Neuronal stem cell (in vitro differentiated cells): ENCODE measurements around the gene TMEFF1.

Source experiments
- DNase-seq: peaks from one replicate; pipeline ENCODE4 v3.0.0-alpha.2; 2013; ENCODE audit warnings: low spot score
- H2AFZ ChIP-seq: one replicate; pipeline ENCODE4 v1.6.1; 2013; ENCODE audit warnings: mild to moderate bottlenecking, low read length, inconsistent platforms
- H2AK5ac ChIP-seq: 2 replicates; pipeline ENCODE4 v1.6.1; 2013; ENCODE audit warnings: low read depth, mild to moderate bottlenecking, inconsistent platforms, low read length, moderate library complexity, mixed read lengths
- H2BK120ac ChIP-seq: 2 replicates; pipeline ENCODE4 v1.6.1; 2013; ENCODE audit warnings: low read depth, mild to moderate bottlenecking, inconsistent platforms, low read length, moderate library complexity, mixed read lengths
- H2BK12ac ChIP-seq: one replicate; pipeline ENCODE4 v1.6.1; 2013; ENCODE audit warnings: low read length, inconsistent platforms
- H2BK15ac ChIP-seq: 2 replicates; pipeline ENCODE4 v1.6.1; 2013; ENCODE audit warnings: mild to moderate bottlenecking, low read length, inconsistent platforms, mixed read lengths
- H2BK5ac ChIP-seq: one replicate; pipeline ENCODE4 v1.6.1; 2013; ENCODE audit warnings: inconsistent platforms, mild to moderate bottlenecking, low read length, moderate library complexity
- H3K14ac ChIP-seq: one replicate; pipeline ENCODE4 v1.6.1; 2013; ENCODE audit warnings: low read length, inconsistent platforms
- H3K18ac ChIP-seq: 2 replicates; pipeline ENCODE4 v1.6.1; 2013; ENCODE audit warnings: low read length, inconsistent platforms
- H3K23ac ChIP-seq: 2 replicates; pipeline ENCODE4 v1.6.1; 2013; ENCODE audit warnings: low read depth, mild to moderate bottlenecking, mixed read lengths, low read length, inconsistent platforms; ENCODE audit not compliant: poor library complexity
- H3K27ac ChIP-seq: replicated peaks from 3 replicates; pipeline ENCODE4 v1.5.1; 2013; ENCODE audit warnings: low read length, inconsistent platforms
- H3K27me3 ChIP-seq, 3 experiments: 2 replicates each; pipeline ENCODE4 v1.6.1; 2013; ENCODE audit warnings: low read length in 3 of 3, mild to moderate bottlenecking in 2 of 3, inconsistent platforms in 1 of 3, low read depth in 1 of 3, mixed read lengths in 1 of 3, moderate library complexity in 1 of 3; ENCODE audit not compliant: control insufficient read depth in 3 of 3, insufficient read depth in 3 of 3
- H3K36me3 ChIP-seq, 2 donors: replicated peaks in 1 of 2; 2 replicates each; pipeline ENCODE4 v1.6.1; 2013; ENCODE audit warnings: low read length in 2 of 2; ENCODE audit not compliant: control insufficient read depth in 2 of 2, insufficient read depth in 2 of 2
- H3K4ac ChIP-seq: 2 replicates; pipeline ENCODE4 v1.6.1; 2013; ENCODE audit warnings: inconsistent platforms, mild to moderate bottlenecking, low read length, moderate library complexity
- H3K4me1 ChIP-seq, 2 donors: 1 replicate in 1 of 2; 2 replicates in 1 of 2; pipeline ENCODE4 v1.6.1; 2013; ENCODE audit warnings: low read length in 2 of 2, low read depth in 1 of 2; ENCODE audit not compliant: control insufficient read depth in 2 of 2, insufficient read depth in 1 of 2
- H3K4me2 ChIP-seq: one replicate; pipeline ENCODE4 v1.6.1; 2013; ENCODE audit warnings: mild to moderate bottlenecking, low read length, inconsistent platforms; ENCODE audit not compliant: insufficient read depth, poor library complexity, severe bottlenecking
- H3K4me3 ChIP-seq, 2 donors: 2 replicates each; pipeline ENCODE4 v1.5.1; 2013; ENCODE audit warnings: low read length in 2 of 2, mild to moderate bottlenecking in 2 of 2, inconsistent platforms in 1 of 2, moderate library complexity in 1 of 2
- H3K79me1 ChIP-seq: one replicate; pipeline ENCODE4 v1.6.1; 2013; ENCODE audit warnings: low read depth, mild to moderate bottlenecking, inconsistent platforms, low read length, moderate library complexity
- H3K9ac ChIP-seq: one replicate; pipeline ENCODE4 v1.6.1; 2013; ENCODE audit warnings: mild to moderate bottlenecking, low read depth, low read length, inconsistent platforms; ENCODE audit not compliant: poor library complexity
- H3K9me3 ChIP-seq, 2 donors: replicated peaks in 1 of 2; 2 replicates each; pipeline versions ENCODE3 to v1.6.1; 2013; ENCODE audit warnings: low read length in 2 of 2, mild to moderate bottlenecking in 2 of 2, inconsistent platforms in 1 of 2, low read depth in 1 of 2, mixed read lengths in 1 of 2, moderate library complexity in 1 of 2; ENCODE audit not compliant: control insufficient read depth in 2 of 2, insufficient read depth in 1 of 2
- H4K8ac ChIP-seq: one replicate; pipeline ENCODE4 v1.6.1; 2013; ENCODE audit warnings: low read depth, mild to moderate bottlenecking, inconsistent platforms, low read length, moderate library complexity
- H4K91ac ChIP-seq: one replicate; pipeline ENCODE4 v1.6.1; 2013; ENCODE audit warnings: low read length, low read depth, mild to moderate bottlenecking, inconsistent platforms; ENCODE audit not compliant: poor library complexity
- WGBS, 2 donors: extraction: QIAGEN DNeasy Blood & Tissue Kit; methylation state at CpG; one replicate each; pipeline ENCODE4 v1.1.7; 2013; ENCODE audit warnings: missing lambda C conversion rate in 2 of 2, mixed read lengths in 1 of 2; ENCODE audit not compliant: insufficient read length in 2 of 2, insufficient replicate concordance in 1 of 2; ENCODE audit errors: extremely low coverage in 2 of 2; 5-methylcytosine and 5-hydroxymethylcytosine counted together

Gene TMEFF1

DNA sequence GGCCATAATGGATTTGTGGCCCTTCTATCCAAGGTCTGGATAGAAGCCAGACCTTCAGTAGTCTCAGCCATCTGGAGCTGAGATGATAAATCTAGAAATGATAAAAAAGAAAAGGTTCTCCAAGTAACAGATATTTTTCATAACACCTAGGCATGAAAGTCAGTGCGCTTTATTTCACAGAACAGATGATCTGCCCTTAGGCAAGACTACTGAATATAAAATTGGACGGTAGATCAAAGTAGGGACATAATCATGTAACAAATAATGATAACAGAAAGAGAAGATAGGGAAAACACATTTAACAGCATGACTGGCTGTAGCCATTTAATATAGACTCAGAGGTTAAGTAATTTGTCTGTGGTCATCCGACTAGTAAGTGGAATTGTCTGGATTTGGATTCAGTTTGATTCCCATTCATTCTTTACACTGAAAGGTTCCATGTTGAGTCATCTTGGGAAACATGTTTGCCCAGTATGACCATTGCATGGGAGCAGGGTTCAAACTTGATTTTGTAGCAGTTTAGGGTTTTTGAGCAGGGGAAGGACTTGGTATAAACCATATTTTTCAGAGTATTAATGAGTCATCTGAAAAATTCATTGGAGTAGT is 100.8 kb downstream of the TMEFF1 start:
- Histone ChIP-seq H2BK5ac (no peak overlapping the region), H4K91ac (no peak overlapping the region), H3K4me3 (no peak overlapping the region), H3K27ac (no peak overlapping the region), H3K23ac (no peak overlapping the region), H3K4me2 (no peak overlapping the region), H2BK12ac (no peak overlapping the region), H3K9me3 (peaks cover 0 to 10% of the 10 kb centered on the region in 2 donors), H2BK120ac (no peak overlapping the region), H2AFZ (no peak overlapping the region), H3K4ac (no peak overlapping the region), H4K8ac (no peak overlapping the region), H3K14ac (no peak overlapping the region), H3K4me1 (no peaks in the 10 kb centered on the region), H2BK15ac (no peak overlapping the region), H3K18ac (no peak overlapping the region), H3K36me3 (peaks cover 17 to 100% of the 10 kb centered on the region in 2 donors), H3K79me1 (no peaks in the 10 kb centered on the region), H3K9ac (no peak overlapping the region), H3K27me3 (no peaks in the 10 kb centered on the region), H2AK5ac (no peak overlapping the region)
- WGBS, 2 donors: no CpG with 5 or more reads among the region's 3 CpGs
- no peak for DNase-seq

DNA sequence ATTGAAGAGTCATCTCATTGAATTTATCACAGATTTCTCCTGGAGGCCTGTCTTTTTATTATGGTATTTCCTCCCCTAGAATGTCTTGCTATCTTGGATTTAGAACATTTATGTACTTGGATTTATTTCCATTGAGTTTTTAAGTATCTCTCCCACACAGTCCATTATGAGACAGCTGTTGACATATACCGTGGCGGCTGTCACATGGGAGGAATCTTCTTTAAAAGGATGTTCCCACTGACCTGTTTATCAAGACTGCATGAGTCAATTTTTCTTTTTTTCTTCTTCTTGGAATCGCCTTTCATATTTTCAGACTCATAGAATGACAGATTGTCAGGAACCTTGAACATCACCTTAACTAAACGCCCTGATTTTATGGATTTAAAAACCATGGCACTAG is 102.1 kb downstream of the TMEFF1 start:
- Histone ChIP-seq H2AK5ac (no peak overlapping the region), H2BK12ac (no peak overlapping the region), H3K4me2 (no peak overlapping the region), H3K79me1 (no peaks in the 10 kb centered on the region), H4K8ac (no peak overlapping the region), H2BK5ac (no peak overlapping the region), H3K14ac (no peak overlapping the region), H3K9ac (no peak overlapping the region), H3K23ac (no peak overlapping the region), H2AFZ (no peak overlapping the region), H3K4me1 (no peaks in the 10 kb centered on the region), H3K18ac (no peak overlapping the region), H3K27ac (no peak overlapping the region), H3K27me3 (no peaks in the 10 kb centered on the region), H2BK120ac (no peak overlapping the region), H3K4me3 (no peak overlapping the region), H2BK15ac (no peak overlapping the region), H4K91ac (no peak overlapping the region), H3K36me3 (peaks cover 17 to 100% of the 10 kb centered on the region in 2 donors), H3K4ac (no peak overlapping the region), H3K9me3 (no peaks in the 10 kb centered on the region)
- WGBS, 2 donors: no CpG with 5 or more reads among the region's 4 CpGs
- DNase-seq: no peak

DNA sequence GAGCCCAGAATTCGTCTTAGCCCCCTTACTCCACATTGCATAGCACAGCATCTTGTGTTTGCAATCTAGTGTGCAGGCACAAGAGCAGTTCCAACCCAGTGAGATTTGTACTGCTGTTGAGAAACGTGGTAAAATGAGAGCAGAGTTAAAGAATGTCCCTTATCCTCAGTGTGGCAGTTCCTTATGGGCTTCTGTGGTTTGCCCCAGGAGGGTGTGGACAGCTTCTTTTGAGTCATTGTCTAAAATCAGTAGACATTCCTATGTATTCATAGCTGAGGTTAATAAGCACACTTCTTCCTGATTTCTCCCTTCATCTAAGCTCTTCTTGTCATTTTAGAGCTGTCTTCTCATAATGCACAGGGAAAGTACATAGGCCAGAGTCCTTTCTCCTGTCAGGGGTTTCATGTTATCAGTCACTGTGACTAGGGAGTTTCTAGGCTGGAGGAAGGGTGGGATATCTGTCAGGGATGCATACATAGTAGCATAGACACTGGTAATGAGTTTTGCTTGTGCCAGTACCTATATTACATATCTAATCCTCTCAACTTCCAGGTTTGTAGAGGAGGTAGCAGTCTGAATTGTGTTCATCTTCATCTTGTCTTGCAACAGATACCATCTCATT is 102.9 kb downstream of the TMEFF1 start:
- Histone ChIP-seq H3K27me3 (no peaks in the 10 kb centered on the region), H2BK15ac (no peak overlapping the region), H3K27ac (no peak overlapping the region), H2BK120ac (no peak overlapping the region), H3K9ac (no peak overlapping the region), H3K4me2 (no peak overlapping the region), H3K23ac (no peak overlapping the region), H3K36me3 (peaks cover 14 to 100% of the 10 kb centered on the region in 2 donors), H4K8ac (no peak overlapping the region), H3K4me3 (no peak overlapping the region), H3K9me3 (no peaks in the 10 kb centered on the region), H3K4me1 (no peaks in the 10 kb centered on the region), H2AK5ac (no peak overlapping the region), H2AFZ (no peak overlapping the region), H2BK5ac (no peak overlapping the region), H3K4ac (no peak overlapping the region), H3K79me1 (no peaks in the 10 kb centered on the region), H4K91ac (no peak overlapping the region), H3K14ac (no peak overlapping the region), H2BK12ac (no peak overlapping the region), H3K18ac (no peak overlapping the region)
- WGBS, 2 donors: no CpG with 5 or more reads among the region's 2 CpGs
- DNase-seq: no peak

DNA sequence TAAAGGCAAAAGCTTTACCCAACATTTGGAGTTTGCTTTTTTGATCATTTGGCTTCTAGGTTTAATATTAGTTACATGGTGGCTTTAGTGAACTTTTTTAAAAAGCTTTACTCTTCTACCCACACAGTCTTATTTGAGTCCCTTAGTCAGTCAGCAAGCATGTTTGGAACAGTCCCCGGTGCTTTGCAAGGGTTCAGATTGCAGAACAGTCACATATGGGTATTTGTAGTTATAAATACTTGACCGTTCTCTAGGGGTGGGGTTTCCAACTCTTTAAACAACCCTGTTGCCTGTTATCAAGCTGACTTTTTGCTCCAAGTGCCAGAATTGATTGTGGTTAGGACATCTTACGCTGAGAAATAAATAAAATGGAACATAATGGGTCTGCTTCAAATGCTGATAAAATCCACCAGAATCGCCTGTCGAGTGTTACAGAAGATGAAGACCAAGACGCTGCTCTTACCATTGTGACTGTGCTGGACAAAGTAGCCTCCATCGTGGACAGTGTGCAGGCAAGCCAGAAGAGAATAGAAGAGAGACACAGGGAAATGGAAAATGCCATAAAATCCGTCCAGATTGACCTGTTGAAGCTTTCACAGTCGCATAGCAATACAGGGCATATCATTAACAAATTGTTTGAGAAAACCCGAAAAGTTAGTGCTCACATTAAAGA is 105.0 kb downstream of the TMEFF1 start, which contains the start of gene CAVIN4:
CAVIN4 (plus strand) TSS at position 304 of the 673 bp plus-strand sequence; CDS start at position 369, 65 bp downstream.
- H3K27ac ChIP-seq: no peak within 1 kb of the TSS
- no peak within 1 kb of the TSS for H3K14ac ChIP-seq
- H3K23ac ChIP-seq: no peak within 1 kb of the TSS
- H4K8ac ChIP-seq: no peak within 1 kb of the TSS
- H2BK12ac ChIP-seq: no peak within 1 kb of the TSS
- no peaks in the 10 kb centered on the region for H3K4me1 ChIP-seq
- no peak within 1 kb of the TSS for H3K18ac ChIP-seq
- H2BK5ac ChIP-seq: no peak within 1 kb of the TSS
- H3K36me3 ChIP-seq: peaks cover 17 to 99% of the 10 kb centered on the region in 2 donors
- DNase-seq: no peak
- H3K27me3 ChIP-seq: no peaks in the 10 kb centered on the region
- H2AFZ ChIP-seq: no peak within 1 kb of the TSS
- H3K4me3 ChIP-seq: no peak within 1 kb of the TSS
- no peak within 1 kb of the TSS for H3K9ac ChIP-seq
- H3K9me3 ChIP-seq: no peaks in the 10 kb centered on the region
- no peak within 1 kb of the TSS for H3K4ac ChIP-seq
- H3K4me2 ChIP-seq: no peak within 1 kb of the TSS
- no peak within 1 kb of the TSS for H2BK15ac ChIP-seq
- WGBS, 2 donors: no CpG with 5 or more reads among the region's 10 CpGs
- no peak within 1 kb of the TSS for H2BK120ac ChIP-seq
- no peaks in the 10 kb centered on the region for H3K79me1 ChIP-seq
- no peak within 1 kb of the TSS for H4K91ac ChIP-seq
- H2AK5ac ChIP-seq: no peak within 1 kb of the TSS
